ENCODE data around the gene LRRD1.

GRCh38 chr7:92226981-92227380 is 48.0 kb upstream of the LRRD1 start:
- TF ChIP-seq, protein P1, sequence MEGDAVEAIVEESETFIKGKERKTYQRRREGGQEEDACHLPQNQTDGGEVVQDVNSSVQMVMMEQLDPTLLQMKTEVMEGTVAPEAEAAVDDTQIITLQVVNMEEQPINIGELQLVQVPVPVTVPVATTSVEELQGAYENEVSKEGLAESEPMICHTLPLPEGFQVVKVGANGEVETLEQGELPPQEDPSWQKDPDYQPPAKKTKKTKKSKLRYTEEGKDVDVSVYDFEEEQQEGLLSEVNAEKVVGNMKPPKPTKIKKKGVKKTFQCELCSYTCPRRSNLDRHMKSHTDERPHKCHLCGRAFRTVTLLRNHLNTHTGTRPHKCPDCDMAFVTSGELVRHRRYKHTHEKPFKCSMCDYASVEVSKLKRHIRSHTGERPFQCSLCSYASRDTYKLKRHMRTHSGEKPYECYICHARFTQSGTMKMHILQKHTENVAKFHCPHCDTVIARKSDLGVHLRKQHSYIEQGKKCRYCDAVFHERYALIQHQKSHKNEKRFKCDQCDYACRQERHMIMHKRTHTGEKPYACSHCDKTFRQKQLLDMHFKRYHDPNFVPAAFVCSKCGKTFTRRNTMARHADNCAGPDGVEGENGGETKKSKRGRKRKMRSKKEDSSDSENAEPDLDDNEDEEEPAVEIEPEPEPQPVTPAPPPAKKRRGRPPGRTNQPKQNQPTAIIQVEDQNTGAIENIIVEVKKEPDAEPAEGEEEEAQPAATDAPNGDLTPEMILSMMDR (IDR thresholded peaks at IDR 0.05), result no peak
- no peak for TF ChIP-seq POLR2A (IDR thresholded peaks at IDR 0.05)

Measured in gastroesophageal sphincter (tissue), 3 donors.